8988T (cell line): ENCODE data around the gene DEDD.
A peak's percentile ranks its signal among the peaks of the same experiment; 100 is the strongest.

Experiments
- DNase-seq: peaks from one replicate; pipeline ENCODE4 v3.0.0; 2011

Gene DEDD

DNA sequence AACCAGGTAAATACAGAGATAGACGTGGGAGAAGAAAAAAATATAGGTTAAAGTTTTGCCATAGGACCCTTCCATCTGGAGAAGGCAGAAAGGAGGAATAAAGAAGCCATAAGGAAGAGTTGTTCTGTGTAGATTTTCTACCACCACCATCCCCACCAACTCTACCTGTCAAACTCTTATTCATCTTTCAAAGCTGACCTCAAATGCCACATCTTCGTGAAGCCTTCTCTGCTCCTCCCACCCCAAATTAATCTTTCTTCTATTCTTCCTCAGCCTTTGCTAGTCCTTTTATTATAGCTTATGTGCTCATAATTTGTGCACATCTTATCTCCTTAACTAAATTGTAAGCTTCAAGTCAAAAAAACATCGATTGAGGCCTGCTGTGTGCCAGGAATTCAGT, 41.9 kb downstream of the DEDD start:
- DNase-seq, result no peak

DNA sequence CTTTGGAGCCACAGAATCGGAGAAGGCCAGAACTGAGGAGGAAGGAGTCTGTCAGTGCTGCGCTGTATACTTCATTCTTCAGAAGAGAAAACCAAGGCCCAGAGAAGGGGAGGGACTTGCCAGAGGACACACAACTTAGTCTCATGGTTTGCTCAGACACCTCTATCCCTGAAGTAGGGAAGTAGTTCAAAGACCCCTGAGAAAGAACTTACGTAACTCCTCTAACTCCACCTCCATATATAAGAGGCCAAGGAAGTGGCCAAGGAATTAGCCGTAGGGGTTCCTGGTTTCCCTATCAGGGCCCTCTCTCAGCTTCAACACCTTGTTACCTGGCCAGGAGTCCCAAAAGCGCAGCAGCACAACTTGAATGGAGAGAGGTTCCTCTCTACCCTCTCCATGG, 42.5 kb downstream of the DEDD start:
- no peak for DNase-seq

DNA sequence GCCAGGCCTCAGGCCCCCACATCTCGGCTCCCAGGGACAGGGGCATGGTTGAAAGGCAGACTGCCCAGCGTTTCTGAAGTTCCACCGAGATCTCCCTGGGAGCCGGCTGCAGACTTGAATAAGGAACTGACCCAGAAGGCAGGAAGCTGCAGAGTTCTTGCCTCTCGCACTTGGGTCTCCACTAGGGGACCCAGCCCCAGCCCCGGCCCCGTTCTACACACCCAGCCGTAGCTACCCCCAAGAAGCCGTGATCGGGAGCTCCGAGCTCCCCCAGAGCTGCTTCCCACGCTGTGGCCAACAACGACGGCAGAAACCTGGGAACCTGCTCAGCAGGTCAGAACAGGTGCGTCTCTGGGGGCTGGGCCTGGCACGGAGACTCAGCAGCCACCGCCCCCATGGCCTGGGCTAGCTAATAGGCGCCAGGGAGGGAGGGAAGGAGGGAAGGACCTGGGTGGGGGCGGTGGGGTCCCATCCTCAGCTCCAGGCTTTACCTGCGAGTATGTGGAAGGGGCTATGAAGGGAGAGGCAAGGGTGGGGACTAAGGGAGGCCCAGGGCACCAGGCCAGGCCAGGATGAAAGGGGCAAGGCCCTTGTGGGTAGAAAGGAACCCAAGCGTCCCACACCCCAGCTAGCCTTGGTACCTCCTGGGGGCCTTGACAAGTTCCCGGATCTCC, 43.1 kb downstream of the DEDD start, which contains the start of gene NECTIN4:
TSS of gene NECTIN4 (minus strand) at position 308 of the 674 bp plus-strand sequence. CDS start at position 46, 262 bp downstream.
- DNase-seq, result no peak

DNA sequence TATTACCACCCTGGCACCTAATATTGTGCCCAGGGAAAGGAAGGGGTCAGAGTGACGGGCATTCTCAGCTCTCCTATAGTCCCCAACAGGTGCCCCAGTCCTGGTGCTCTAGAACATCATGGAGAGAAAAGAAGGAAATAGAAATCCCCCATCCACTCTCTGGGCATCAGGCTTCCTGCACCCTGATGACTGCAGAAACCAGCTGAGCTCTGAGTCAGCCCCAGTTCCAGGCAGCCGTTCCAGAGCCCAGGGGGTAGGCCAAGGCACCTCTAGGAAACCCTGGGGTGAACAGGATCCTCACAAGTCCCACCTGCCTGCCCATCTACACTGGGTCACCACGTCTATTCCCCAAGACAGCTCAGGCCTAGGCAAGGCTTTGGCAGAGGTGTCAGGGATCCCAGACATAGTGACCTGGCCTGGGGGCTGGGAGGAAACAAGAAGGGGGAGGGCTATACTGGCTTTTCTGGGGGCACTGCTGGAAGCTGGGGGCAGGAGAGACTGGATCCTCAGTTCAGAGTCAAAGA, 43.8 kb downstream of the DEDD start:
- no peak for DNase-seq

DNA sequence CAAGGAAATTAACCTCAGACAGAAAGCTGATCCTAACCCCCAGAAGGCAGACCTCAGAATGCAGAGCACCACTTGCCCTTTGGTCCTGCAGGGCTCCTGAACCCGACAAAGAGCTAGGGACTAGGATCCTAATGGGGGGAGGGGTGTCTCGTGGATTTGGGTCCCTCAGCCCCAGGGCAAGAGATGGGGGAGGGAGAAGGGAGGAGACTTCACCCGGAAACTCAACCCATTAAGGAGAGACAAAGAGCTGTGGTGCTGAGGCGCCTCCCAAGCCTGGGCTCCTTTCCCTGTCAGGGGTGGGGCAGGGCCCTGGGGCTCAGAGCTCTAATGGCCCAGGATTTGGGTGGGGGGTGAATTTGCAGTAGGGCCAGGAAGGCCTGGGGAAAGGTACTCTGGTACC, 46.0 kb downstream of the DEDD start:
- no peak for DNase-seq

DNA sequence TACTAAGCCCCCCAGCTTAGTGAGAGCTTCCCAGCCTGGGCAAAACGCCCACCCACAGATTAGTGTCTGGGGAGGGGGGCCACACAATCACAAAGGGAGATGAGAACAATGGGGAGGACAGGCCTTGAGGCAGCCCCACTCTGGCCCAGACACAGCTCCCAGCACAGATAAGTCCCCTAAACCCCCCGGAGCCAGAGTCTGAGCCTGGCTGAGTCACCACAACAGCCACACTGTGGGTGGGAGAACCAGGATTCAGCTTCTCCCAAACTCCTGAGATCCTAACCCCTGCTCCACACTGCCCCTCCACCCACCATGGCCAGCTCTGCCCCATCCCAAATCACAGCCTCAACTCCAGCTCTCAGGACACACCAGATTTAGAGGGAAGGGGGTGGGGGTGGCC, 47.3 kb downstream of the DEDD start:
- DNase-seq, result no peak

DNA sequence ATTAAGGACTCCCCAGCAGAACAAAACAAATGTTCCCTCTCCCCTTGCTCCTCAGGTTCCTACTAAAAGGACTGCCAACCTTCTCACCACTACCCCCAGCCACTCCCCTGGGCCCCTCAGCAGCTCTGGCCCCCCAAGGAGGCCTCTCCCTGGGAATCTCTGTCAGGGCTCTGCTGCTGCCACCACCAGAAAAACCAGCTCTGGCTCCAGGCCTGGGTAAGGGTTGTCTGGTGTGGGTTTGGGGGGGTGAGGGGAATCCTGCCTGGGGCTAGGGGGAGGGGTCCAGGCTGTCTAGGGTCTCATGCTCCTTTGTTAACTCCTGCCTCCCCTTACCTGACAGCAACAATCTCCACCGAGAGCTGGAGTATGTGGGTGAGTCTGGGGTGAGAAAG, 47.9 kb downstream of the DEDD start:
- DNase-seq, result no peak

DNA sequence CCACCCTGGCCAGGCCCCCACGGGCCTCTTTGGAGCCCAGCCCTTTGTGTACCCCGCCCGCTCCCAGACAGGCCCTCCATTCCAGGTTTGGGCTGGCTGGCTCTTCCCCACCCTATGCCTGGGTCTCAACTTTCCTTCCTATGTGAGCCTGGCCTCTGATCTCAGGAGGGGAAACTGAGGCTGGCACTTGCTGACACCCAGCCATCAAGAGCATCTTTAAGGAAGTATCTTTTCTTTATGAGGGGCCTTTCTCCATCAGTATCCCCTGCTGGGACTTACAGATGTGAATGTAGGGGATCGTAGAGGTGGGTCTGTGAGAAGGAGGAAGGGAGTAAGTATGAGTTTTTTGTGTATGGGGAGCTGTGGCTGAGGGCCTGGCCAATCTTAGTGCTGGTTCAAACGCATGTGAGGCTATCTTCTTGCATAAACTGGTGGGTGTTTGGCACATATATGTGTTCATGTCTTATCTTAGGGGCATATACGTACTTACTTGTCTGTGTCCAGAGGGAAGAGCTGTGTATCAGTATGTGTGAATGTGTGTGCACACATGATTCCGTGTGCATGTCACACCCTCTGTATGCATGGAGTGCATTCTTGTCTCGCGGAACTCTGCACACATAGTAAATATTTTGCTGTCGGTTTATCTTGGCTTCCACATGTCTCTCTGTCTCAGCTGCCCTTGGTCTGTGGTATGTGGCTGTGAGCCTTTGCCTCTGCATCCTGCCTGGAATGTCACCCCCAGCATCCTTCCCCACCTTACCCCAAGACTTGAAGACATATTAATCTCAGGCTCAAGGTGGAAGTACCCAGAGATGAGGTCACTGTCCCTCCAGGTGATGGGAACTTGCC, 48.5 kb downstream of the DEDD start:
- DNase-seq, result no peak

DNA sequence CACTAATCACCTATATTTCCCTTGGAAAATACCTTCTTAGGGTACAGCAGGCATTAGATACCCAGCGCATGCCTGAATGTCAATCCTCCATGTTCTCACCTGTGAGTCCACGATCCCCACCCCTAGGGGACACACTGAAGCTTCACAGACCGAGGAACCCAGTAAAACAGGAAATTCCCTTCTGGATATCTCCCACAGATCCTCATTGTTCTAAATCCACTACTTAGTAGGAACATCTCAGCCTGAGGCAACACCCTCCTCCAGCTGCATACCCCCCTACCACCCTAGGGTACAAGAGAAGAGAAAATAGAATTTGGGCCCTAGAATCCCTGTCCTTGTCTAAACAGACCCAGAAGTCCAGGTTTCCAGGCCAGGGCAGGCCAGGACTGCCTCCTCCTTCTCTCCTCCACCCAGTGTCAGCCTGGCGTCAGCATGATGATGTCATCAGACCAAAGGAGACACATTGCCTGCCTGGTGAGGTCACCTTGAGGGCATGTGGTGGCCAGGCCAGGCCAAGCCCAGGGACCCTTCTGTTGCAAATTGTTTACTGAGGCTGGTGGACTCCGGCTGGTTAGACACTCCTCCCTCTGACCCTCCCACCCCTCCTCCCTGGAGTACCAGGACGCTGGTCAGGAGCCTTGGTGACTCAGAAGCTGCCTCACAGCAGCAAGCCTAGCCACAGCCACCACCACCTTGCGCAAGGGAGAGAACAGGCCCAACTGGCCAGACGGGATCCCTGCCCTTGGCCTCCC, 49.3 kb downstream of the DEDD start:
- no peak for DNase-seq

DNA sequence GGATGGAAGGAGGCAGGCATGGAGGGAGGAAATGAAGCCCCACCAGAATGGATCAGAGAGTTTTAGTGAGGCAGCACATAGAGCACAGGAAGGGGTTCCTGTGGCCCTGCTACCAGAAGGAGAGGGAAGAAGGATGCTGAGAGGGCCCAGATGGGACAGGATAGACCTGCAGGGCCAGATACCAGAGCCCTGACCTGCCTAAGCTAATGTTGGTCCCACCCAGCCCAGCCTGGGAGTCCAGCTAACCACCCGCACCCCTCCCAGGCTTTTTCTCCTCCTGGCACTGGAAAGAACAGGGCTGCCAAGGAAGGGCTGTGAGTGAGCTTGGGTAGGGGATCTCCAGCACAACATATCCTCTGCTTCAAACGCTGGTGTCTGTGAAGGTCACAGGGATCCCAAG, 50.0 kb downstream of the DEDD start:
- DNase-seq, result no peak

DNA sequence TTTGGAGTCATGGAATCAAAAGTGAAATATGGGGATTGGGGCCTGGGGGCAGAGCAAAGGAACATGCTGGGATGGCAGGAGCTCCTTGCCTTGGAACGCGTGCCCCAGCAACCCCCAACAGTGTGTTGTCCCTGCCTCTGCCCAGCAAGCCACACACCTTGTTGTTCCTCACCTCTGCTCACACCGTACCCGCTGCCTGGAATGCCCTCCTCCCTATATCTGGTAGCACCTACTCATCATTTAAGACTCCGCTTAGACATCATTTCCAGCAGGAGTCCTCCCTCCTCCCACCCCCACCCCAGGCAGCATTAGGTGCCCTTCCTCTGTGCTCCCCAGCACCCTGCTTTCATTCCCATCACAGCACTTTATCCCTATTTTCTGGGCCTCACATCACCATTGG, 50.9 kb downstream of the DEDD start:
- DNase-seq, result no peak

DNA sequence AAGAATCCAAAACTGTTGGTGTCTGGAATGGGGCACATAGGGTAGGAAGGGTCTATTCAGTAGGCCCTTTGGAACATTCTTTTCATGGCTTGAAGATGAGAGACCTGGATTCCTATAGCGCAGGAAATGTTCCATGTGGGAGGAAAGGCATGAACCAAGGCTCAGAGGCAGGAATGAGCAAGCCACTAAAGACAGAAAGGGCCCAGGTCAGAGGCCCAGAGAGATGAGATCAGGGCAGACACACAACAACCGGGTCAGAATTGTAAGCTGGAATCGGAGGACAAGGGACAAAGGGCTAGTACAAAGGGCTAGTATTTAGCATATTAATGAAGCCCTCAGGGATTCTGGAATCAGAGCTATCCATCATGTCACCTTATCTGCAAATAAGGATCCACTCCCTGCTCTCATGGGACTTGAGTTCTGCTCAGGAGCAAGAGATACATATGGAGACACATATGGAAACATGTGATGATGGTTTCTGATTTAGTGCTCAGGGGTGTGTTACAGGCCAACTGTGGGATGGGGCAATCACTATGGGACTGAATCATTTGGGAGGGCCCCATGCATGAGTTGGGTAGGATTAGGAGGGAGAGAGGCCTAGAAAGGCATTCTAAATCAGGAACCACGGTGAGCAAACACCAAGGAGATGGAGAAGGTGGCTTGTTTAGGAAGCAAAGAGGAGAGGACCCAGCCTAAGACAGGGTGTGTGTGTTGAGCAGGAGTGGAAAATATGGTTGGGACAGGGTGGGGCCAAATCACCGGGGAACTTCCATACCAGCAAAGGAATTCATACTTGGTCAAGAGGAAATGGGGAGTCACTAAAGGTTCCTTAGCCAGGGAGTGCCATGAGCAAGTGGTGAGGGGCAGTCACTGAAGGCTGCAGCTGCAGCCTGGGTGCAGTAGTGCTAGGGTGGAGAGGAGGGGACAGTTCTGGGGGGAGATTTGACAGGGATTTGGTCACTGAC, 51.7 kb downstream of the DEDD start:
- DNase-seq, result no peak

DNA sequence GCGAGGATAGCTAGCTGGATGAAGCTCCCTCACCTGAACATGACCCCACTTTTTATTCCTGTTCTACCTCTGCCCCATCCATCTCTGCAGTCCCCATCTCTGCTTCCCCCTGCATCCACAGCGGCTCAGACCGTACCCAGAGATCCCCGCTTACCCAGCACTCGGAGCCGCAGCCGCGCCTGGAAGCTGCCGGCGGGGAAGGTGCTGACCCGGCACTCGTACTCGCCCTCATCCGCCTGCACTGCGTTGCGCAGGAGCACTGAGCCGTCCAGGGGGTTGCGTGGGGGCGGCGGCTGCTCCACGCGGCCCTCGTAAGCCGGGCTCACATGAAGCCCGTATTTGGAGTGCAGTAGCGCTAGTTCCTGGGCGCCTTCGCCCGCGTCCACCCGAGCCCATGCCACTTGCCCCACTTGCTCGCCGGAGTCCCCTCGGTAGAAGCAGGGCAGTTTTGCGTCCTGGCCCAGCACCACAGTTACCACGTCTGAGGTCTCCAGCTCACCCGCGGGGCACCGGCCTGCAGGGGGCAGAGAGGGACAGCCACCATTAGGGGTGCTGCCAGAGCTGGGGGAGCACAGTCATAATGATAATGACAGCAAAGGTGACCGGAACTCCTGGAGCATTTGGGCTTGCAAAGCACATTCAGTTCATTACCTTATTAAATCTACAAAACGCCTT, 52.9 kb downstream of the DEDD start:
- no peak for DNase-seq

DNA sequence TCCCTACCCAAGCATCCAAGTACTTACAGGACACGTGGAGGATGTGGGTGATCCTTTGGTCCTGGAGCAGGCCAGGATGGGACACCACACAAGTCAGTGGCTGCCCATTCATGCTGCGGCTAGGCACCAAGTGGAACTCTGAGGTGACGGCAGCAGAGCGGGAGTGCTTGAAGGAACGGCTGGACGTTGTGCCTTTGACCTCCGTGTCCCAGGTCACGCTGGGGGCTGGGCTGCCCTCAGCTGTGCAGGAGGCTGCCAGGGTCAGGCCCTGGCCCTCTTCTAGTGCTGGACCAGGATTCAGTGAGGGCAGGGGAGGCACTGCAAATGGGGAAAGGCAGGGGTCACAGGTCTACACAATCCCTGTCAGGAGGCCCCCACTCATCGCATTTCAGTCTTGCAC, 55.0 kb downstream of the DEDD start:
- no peak for DNase-seq

DNA sequence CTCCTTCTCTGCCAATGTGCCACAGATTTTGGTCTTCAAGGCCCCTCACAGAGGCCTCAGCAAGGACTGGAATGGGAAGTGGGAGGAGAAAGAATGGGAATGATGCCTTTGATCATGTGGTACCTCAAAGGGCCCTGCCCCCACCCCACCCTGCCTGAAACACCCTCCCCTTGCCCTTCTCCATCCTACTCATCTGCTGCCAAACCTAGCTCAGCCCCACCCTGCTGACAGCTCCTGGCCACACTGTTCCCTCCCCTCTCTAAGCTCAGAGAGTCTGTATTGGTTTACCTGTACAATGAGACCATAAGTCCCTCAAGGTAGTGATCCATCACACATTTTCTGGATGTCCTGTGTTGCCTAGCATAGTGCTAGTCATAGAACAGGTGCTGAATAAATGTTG, 56.1 kb downstream of the DEDD start:
- no peak for DNase-seq

DNA sequence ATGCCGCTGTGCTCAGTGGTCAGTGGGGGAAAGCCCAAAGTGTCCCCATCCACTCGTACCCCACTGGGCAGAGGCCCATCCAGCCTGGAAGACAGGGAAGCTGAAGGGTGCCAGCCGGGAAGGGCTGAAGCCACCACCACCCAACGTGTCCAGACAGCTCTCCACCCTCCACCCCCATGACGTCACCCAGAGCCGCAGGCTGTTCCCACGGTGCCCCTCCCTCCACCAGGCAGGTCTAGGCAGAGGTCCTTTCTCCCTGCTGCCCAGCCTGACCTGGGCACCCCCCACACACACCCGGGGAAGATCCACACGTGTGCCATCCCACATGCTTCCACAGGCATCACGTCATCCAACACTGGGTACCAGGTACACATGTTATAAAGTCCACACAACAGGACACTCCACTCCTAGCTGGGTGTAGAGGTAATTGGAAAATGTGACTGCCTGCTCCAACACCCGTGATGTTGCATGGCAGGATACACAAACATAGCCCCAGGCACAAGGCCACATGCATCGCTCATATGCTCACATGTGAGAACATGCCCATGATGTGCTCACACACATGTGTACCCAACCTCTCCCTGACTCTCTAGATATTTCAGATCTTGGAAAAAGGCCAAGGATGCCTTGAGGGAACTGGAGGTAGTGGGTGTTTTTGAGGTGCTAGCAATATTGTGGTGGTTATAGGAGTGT, 57.6 kb downstream of the DEDD start:
- no peak for DNase-seq

DNA sequence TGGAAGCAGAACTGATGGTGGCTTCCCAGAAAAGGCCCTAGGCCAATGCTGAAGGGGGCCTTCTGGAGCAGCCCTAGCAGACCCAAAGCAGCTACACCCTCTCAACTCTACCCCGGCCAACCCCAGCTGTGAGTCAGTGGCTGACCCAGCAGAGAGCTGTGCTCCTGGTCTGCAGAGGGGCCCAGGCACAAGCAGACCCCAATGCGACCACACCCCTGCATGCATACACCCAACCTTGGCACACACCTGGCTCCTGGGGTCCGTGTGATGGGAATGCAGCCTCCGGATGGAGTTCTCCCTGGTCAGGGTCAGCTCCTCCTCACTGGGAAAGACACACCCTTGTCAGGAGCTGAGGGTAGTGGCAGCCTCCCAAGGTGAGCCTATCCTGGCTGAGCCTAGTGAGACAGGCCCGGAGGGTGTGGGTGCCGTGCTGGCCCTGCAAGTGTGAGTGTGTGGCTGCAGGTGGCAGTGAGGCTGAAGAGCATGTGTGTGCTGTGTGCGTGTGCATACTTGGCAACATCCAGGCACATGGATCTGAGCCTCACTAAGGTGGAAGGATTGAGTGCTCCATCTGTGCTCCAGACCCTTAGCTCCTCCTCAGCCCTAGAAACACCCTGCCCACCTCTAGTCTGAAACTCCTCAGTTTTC, 58.9 kb downstream of the DEDD start:
- DNase-seq, result no peak

DNA sequence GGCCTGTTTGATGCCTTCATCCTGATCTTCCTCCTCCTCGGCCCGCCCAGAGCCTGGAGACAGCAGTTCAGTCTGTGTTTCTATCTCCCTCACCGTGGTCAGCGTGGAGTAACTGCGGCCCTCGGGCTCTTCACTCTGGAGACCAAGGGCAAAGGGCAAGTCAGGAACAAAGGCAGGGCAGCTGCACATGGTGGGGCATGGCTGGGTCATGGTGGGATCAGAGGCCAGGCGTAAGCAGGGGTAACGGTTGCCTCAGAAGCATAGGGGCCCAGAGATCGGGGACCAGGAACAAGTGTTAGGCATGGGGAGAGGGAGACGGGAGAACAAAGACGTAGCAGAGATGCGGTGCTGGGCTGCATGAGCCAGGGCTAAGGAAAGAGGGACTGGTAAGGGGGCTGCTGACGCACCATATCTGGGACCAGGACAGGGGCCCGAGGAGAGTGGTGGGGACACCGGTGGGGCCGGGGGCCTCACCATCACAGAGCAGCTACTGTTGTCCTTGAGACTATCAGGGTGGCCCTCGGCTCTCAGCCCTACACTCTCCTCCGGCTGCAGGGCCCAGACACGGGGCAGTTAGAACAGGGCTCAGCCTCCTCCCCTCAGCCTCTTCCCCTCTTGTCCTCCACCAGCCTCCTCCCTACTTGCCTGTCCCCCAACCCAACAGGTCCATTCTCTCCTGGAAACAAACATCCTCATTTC, 59.6 kb downstream of the DEDD start:
- DNase-seq, result no peak

DNA sequence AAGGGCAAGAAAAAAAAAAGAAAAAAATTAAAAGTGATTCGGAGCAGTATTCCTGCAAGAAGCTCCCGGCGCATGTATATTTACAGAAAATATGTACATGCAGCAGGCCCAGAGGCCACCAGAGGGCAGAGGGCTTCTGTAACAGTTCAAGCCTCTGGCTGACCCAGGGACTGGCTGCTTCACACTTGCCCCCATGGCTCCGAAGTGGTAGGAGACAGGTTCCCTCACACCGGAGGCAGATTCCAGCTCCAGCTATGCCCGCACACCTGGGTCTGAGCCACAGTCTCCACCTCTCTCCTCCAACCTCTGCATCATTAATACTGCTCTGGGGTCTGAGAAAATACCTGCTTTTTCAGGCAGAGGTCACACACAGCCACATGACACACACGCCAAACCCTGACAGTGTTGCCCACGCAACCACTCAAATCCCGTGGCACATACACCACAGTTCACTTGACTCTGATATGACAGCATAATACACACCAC, 60.5 kb downstream of the DEDD start:
- peak; percentile 80 for DNase-seq
